HG03432 (cell line): Measurements from ENCODE around the gene ERCC2.
"Not testable (repeated sequence)": the region's sequence is repeated elsewhere in the genome, so short reads cannot be mapped to it uniquely, and the experiment has no call there.

ENCODE experiments used
- ATAC-seq: cut with Tn5 transposase; IDR thresholded peaks from one replicate; pipeline ENCODE4 v1.9.1; 2021; ENCODE audit warnings: mild to moderate bottlenecking, moderate library complexity; ENCODE audit not compliant: unreplicated experiment

The ERCC2 gene

GRCh38 chr19:45370410-45371204 is at the start of gene ERCC2:
Gene ERCC2 (minus strand): TSS chr19:45370573. CDS start chr19:45370540, 33 bp downstream.
- ATAC-seq = peak; percentile 97

- ATAC-seq = no peak
These were observed 49.5 kb upstream of the ERCC2 start for GRCh38 chr19:45419895-45420294.

GRCh38 chr19:45419396-45419795 is 49.0 kb upstream of the ERCC2 start:
- peak; percentile 45 for ATAC-seq

- no peak for ATAC-seq
These were observed 48.4 kb upstream of the ERCC2 start for GRCh38 chr19:45418802-45419201.

GRCh38 chr19:45417151-45417550 is 46.8 kb upstream of the ERCC2 start:
- no peak for ATAC-seq

- no peak for ATAC-seq
These were observed 44.1 kb upstream of the ERCC2 start for GRCh38 chr19:45414468-45414867.

GRCh38 chr19:45413497-45413896 is 43.1 kb upstream of the ERCC2 start:
- no peak for ATAC-seq

- ATAC-seq = not testable (repeated sequence)
These were observed 40.0 kb upstream of the ERCC2 start for GRCh38 chr19:45410330-45410729.

GRCh38 chr19:45409557-45409920 is 39.2 kb upstream of the ERCC2 start:
- no peak for ATAC-seq

- no peak for ATAC-seq
These were observed 38.6 kb upstream of the ERCC2 start for GRCh38 chr19:45408830-45409556.

GRCh38 chr19:45408121-45408520 is 37.7 kb upstream of the ERCC2 start:
- no peak for ATAC-seq

GRCh38 chr19:45407585-45407984 is 37.2 kb upstream of the ERCC2 start:
- not testable (repeated sequence) for ATAC-seq

GRCh38 chr19:45407091-45407375 is 36.7 kb upstream of the ERCC2 start:
- ATAC-seq = no peak

GRCh38 chr19:45406226-45407090 is 36.1 kb upstream of the ERCC2 start, which contains the start of gene POLR1G:
Gene POLR1G (plus strand): TSS chr19:45406644. CDS start chr19:45406697, 53 bp downstream.
- ATAC-seq = peak; percentile 72

GRCh38 chr19:45405435-45406225 is 35.3 kb upstream of the ERCC2 start:
- ATAC-seq = peak; percentile 47

- ATAC-seq = peak; percentile 32
These were observed 34.4 kb upstream of the ERCC2 start, which contains the start of gene PPP1R13L for GRCh38 chr19:45404557-45405434. Gene PPP1R13L (minus strand): TSS chr19:45405069. CDS start chr19:45398318, 6,751 bp downstream.

GRCh38 chr19:45403781-45404556 is 33.6 kb upstream of the ERCC2 start:
- no peak for ATAC-seq

GRCh38 chr19:45403272-45403671 is 32.9 kb upstream of the ERCC2 start:
- no peak for ATAC-seq
